Esophagus squamous epithelium (tissue), 5 donors: ENCODE measurements around the gene INSR. TPM values are rescaled to one million over a fixed set of nuclear protein-coding genes. Genes with fewer than 3 reads are reported as not detected.
A peak's percentile ranks its signal among the peaks of the same experiment; 100 is the strongest.

ENCODE experiments used
- DNase-seq: peaks from one replicate; lab custom pipeline; 2025; lab: John Stamatoyannopoulos, UW
- H3K27ac ChIP-seq, 4 donors: fragments of 200-600 bp; sonication (generic); one replicate each; pipeline ENCODE4 v1.5.1; 2016 to 2019; ENCODE audit warnings: mild to moderate bottlenecking in 1 of 4
- H3K27me3 ChIP-seq, 4 donors: fragments of 200-600 bp; sonication (generic); 1 replicate in 3 of 4; 2 replicates in 1 of 4; pipeline versions ENCODE4 v1.5.1 to v1.6.0; 2017 to 2021; ENCODE audit warnings: antibody characterized with exemption in 1 of 4
- H3K36me3 ChIP-seq, 3 donors: fragments of 200-600 bp; sonication (generic); one replicate each; pipeline ENCODE4 v1.5.1; 2016 to 2019
- H3K4me1 ChIP-seq, 3 donors: fragments of 200-600 bp; sonication (generic); one replicate each; pipeline ENCODE4 v1.5.1; 2017 to 2019
- H3K4me3 ChIP-seq, 4 donors: fragments of 200-600 bp; sonication (generic); 1 replicate in 3 of 4; 2 replicates in 1 of 4; pipeline ENCODE4 v1.5.1; 2016 to 2019; ENCODE audit warnings: mild to moderate bottlenecking in 2 of 4, moderate library complexity in 1 of 4
- H3K9me3 ChIP-seq, 3 donors: fragments of 200-600 bp; sonication (generic); one replicate each; pipeline ENCODE4 v1.5.1; 2016 to 2019
- POLR2A ChIP-seq, 4 donors: fragments of 450-650 bp; IDR thresholded peaks; one replicate each; pipeline ENCODE4 v1.6.1; 2017; ENCODE audit warnings: antibody characterized with exemption in 4 of 4, mild to moderate bottlenecking in 4 of 4, moderate library complexity in 3 of 4
- WGBS, 2 donors: methylation state at CpG; one replicate each; pipeline ENCODE4 v1.1.5; 2018; 5-methylcytosine and 5-hydroxymethylcytosine counted together
- intact Hi-C: fragments of 100-400 bp; cut with DNase I; formaldehyde crosslinking; loops from one replicate; pipeline ENCODE4 v1.15.0; 2022
- total RNA-seq, 4 donors: library from RNA; depleted of rRNA; stranded (reverse); fragments of >200 nt; gene quantifications; one replicate each; pipeline ENCODE4 v1.1.0, GENCODE V29; 2016
- TF ChIP-seq, protein P1 (sequence below), 6 experiments: fragments of 450-650 bp in 4 of 6; fragments of 200-600 bp in 2 of 6; sonication (generic) in 2 of 6; IDR thresholded peaks; one replicate each; pipeline ENCODE4 v1.5.1; 2016 to 2019; ENCODE audit warnings: antibody characterized with exemption in 6 of 6, mild to moderate bottlenecking in 4 of 6, moderate library complexity in 4 of 6
- donor health status: DM: yes; HTN: yes; CAD: no.

Gene INSR
- total RNA-seq, 4 donors from 2014 or later = 4.9 to 33.4 (median 10.8) TPM

DNA sequence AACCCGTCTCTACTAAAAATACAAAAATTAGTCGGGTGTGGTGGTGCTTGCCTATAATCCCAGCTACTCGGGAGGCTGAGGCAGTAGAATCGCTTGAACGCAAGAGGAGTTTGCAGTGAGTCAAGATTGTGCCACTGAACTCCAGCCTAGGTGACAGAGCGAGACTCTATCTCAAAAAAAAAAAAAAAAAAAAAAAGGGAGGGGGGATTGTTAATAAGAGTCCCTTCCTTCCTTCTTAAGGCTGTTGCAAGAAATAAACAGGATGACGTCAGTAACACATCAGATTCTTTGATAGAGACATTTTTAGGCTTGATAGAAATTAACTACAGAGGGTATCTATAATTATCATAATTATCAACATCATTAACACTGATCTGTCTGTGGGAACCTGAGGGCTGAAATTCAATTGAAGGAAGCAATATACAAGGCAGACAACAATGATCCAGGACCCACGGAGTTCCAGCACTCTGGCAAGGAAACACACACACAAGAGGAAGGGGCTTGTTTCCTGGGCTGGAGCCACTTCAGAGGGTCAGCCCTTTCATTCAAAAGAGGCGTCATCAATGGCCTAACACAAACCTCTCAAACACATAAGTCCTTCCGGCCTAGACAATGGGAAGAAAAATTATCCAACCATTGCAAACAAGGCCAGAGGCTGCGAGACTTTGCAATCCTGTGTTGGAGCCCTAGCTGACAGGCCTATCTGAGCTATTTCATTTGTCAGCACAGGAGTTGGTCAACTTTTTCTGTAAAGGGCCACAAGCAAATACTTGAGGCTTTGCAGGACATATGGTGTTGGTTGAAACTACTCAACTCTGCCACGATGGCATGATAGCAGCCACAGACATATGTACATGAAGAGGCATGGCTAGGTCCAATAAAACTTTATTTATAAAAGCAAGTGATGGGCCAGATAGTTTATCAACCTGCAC, 105.2 kb downstream of the INSR start:
- H3K4me3 ChIP-seq = no peak overlapping the region
- H3K4me1 ChIP-seq = no peaks in the 10 kb centered on the region
- no peak for DNase-seq
- no peak for TF ChIP-seq POLR2A (IDR thresholded peaks at IDR 0.05)
- TF ChIP-seq, protein P1, sequence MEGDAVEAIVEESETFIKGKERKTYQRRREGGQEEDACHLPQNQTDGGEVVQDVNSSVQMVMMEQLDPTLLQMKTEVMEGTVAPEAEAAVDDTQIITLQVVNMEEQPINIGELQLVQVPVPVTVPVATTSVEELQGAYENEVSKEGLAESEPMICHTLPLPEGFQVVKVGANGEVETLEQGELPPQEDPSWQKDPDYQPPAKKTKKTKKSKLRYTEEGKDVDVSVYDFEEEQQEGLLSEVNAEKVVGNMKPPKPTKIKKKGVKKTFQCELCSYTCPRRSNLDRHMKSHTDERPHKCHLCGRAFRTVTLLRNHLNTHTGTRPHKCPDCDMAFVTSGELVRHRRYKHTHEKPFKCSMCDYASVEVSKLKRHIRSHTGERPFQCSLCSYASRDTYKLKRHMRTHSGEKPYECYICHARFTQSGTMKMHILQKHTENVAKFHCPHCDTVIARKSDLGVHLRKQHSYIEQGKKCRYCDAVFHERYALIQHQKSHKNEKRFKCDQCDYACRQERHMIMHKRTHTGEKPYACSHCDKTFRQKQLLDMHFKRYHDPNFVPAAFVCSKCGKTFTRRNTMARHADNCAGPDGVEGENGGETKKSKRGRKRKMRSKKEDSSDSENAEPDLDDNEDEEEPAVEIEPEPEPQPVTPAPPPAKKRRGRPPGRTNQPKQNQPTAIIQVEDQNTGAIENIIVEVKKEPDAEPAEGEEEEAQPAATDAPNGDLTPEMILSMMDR (IDR thresholded peaks at IDR 0.05) = no peak
- peaks cover 0 to 5% (median 0%) of the 10 kb centered on the region in 3 donors for H3K36me3 ChIP-seq
- no peaks in the 10 kb centered on the region for H3K27me3 ChIP-seq
- intact Hi-C loops = no loop called here
- no peaks in the 10 kb centered on the region for H3K9me3 ChIP-seq
- H3K27ac ChIP-seq = peak overlapping the region in 1 of 4 donors; percentile 17
- WGBS, 2 donors = 69 to 75% methylated on average over 12 of the region's 12 CpGs

DNA sequence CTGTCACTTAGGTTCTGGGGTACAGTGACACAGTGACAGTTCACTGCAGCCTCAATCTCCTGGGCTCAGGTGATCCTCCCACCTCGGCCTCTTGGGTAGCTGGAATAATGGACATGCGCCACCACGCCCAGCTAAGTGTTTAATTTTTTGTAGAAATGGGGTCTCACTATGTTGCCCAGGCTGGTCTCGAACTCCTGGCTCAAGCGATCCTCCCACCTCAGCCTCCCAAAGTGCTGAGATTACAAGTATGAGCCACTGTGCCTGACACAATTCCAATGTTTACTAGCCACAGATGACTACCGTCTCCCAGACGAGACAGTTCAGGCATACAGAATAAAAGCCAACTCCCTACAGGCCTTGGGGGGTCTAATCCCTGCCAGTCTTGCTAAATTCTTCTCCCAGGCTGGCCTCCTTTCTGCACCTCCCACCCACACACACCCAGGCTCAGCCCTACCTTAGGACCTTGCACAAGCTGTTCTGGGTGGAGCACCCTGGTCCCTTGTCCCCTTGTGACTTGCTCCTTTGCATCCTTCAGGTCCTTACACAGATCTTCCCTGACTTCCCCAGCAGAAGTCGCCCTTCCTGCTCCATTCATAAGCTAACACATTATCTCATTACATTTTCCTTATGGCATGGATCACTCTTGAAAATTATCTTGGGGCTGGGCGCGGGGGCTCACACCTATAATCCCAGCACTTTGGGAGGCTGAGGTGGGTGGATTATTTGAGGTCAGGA, 106.4 kb downstream of the INSR start:
- H3K9me3 ChIP-seq = no peaks in the 10 kb centered on the region
- WGBS, 2 donors = 66 to 80% methylated on average over 8 to 9 of the region's 10 CpGs
- TF ChIP-seq, protein P1 (IDR thresholded peaks at IDR 0.05) = no peak
- TF ChIP-seq POLR2A (IDR thresholded peaks at IDR 0.05) = no peak
- no peak for DNase-seq
- H3K4me1 ChIP-seq = no peaks in the 10 kb centered on the region
- no peak overlapping the region for H3K27ac ChIP-seq
- no peaks in the 10 kb centered on the region for H3K27me3 ChIP-seq
- intact Hi-C loops = no loop called here
- H3K36me3 ChIP-seq = peaks cover 0 to 9% (median 0%) of the 10 kb centered on the region in 3 donors
- no peak overlapping the region for H3K4me3 ChIP-seq

DNA sequence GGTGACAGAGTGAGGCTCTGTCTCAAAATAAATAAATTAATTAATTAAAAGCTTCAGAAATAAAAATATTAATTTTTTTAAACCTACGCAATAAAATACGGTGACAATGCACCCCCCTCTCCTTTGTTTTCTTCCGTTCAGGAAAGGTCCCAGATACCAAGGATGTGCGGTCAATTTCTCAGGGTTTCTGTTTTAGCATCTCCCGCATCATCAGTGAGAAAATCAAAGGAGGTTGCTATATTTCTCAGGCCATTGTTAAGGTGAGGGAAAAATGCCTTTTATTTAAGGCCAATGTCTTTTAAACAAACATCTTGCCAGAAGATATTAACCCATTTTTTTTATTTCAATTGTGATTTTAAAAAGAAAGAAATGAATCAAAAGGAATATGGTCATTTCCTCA, 111.7 kb downstream of the INSR start:
- TF ChIP-seq, protein P1 (IDR thresholded peaks at IDR 0.05) = no peak
- TF ChIP-seq POLR2A (IDR thresholded peaks at IDR 0.05) = no peak
- H3K27me3 ChIP-seq = no peaks in the 10 kb centered on the region
- peaks cover 0 to 9% (median 0%) of the 10 kb centered on the region in 3 donors for H3K36me3 ChIP-seq
- no peak overlapping the region for H3K4me3 ChIP-seq
- DNase-seq = no peak
- H3K9me3 ChIP-seq = no peaks in the 10 kb centered on the region
- intact Hi-C loops = no loop called here
- H3K4me1 ChIP-seq = peaks cover 0 to 14% (median 9%) of the 10 kb centered on the region in 3 donors
- WGBS, 2 donors = 86 to 97% methylated on average over 5 of the region's 5 CpGs
- H3K27ac ChIP-seq = peak overlapping the region in 2 of 4 donors; percentile 51 to 53

DNA sequence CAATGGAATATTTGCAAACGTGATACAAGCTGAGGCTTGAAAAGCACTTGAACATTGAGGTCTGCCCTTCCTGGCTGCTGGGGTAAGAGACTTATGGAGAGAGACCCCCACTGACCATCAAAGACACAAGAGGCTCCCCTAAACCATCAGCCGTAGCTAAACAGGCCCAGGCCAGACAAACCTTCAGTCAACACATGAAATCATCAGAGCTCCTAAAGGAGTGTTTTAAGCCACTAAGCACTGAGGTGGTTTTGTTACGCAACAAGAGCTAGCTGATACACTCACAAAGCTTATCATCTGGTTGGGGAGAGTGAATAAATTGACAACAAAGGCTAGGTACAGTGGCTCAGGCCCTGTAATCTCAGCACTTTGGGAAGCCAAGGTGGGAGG, 114.3 kb downstream of the INSR start:
- Histone ChIP-seq H3K9me3 (no peaks in the 10 kb centered on the region), H3K4me3 (no peak overlapping the region), H3K36me3 (peaks cover 0 to 9% (median 0%) of the 10 kb centered on the region in 3 donors), H3K4me1 (peaks cover 0 to 14% (median 9%) of the 10 kb centered on the region in 3 donors), H3K27ac (no peak overlapping the region), H3K27me3 (no peaks in the 10 kb centered on the region)
- WGBS, 2 donors = 74 to 100% methylated on average over 2 to 3 of the region's 3 CpGs
- no peak for DNase-seq
- intact Hi-C loops = no loop called here
- TF ChIP-seq, protein P1 (IDR thresholded peaks at IDR 0.05) = no peak
- TF ChIP-seq POLR2A (IDR thresholded peaks at IDR 0.05) = no peak
